Measurements from ENCODE around the gene AMELX.

The AMELX gene

GRCh38 chrX:11311706-11312105 lies 18.5 kb downstream of the AMELX start:
- DNase-seq, result no peak

- no peak for DNase-seq
These were observed 26.8 kb downstream of the AMELX start for GRCh38 chrX:11319806-11320520.

- DNase-seq, result no peak
These were observed 28.8 kb downstream of the AMELX start for GRCh38 chrX:11321986-11322385.

- no peak for DNase-seq
These were observed 34.9 kb downstream of the AMELX start for GRCh38 chrX:11328134-11328533.

GRCh38 chrX:11329021-11329420 lies 35.8 kb downstream of the AMELX start:
- DNase-seq, result no peak

GRCh38 chrX:11331788-11332187 lies 38.6 kb downstream of the AMELX start:
- DNase-seq, result no peak

GRCh38 chrX:11334165-11334564 lies 41.0 kb downstream of the AMELX start:
- DNase-seq, result no peak

GRCh38 chrX:11336201-11336600 lies 43.0 kb downstream of the AMELX start:
- no peak for DNase-seq

- no peak for DNase-seq
These were observed 44.2 kb downstream of the AMELX start for GRCh38 chrX:11337292-11338009.

GRCh38 chrX:11341274-11342201 lies 48.3 kb downstream of the AMELX start:
- peak; percentile 9 for DNase-seq

GRCh38 chrX:11342673-11343072 lies 49.5 kb downstream of the AMELX start:
- DNase-seq, result no peak

GRCh38 chrX:11346121-11346682 lies 53.0 kb downstream of the AMELX start:
- no peak for DNase-seq

- DNase-seq, result no peak
These were observed 54.1 kb downstream of the AMELX start for GRCh38 chrX:11347300-11347699.

GRCh38 chrX:11349020-11349419 lies 55.8 kb downstream of the AMELX start:
- no peak for DNase-seq

GRCh38 chrX:11349661-11350337 lies 56.6 kb downstream of the AMELX start:
- DNase-seq, result no peak
